Gastrocnemius medialis (tissue), 4 donors: ENCODE measurements around the gene CDKAL1.

Experiments used
- POLR2A ChIP-seq, 2 donors: fragments of 450-650 bp; IDR thresholded peaks; one replicate each; pipeline ENCODE4 v1.6.1; 2017; ENCODE audit warnings: antibody characterized with exemption in 2 of 2, mild to moderate bottlenecking in 2 of 2, moderate library complexity in 2 of 2
- TF ChIP-seq, protein P1 (sequence below), 5 experiments: fragments of 450-650 bp in 3 of 5; fragments of 200-600 bp in 2 of 5; sonication (generic) in 2 of 5; IDR thresholded peaks in 4 of 5; conservative IDR thresholded peaks in 1 of 5; 1 replicate in 4 of 5; 2 replicates in 1 of 5; pipeline ENCODE4 v1.5.1; 2016 to 2019; ENCODE audit warnings: antibody characterized with exemption in 5 of 5, mild to moderate bottlenecking in 3 of 5, moderate library complexity in 3 of 5

DNA sequence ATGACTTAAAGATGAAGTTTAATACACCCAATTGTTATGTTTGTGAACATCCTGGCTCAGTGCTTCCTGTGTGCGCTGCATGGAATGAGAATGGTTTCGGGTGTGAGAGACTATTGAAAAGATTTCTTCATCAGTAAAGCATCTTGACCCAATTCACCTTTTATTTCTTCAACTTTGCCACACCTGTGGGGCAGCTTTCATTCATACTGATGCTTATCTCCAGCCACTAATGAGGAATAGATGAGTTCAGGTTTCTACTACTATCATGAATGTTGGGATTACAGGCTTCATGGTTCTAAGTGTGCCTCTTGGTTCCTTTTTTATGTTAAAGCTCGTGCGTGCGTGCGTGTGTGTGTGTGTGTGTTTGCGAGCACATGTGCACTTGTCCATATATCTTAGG, 685.6 kb downstream of the CDKAL1 start:
- TF ChIP-seq, protein P1, sequence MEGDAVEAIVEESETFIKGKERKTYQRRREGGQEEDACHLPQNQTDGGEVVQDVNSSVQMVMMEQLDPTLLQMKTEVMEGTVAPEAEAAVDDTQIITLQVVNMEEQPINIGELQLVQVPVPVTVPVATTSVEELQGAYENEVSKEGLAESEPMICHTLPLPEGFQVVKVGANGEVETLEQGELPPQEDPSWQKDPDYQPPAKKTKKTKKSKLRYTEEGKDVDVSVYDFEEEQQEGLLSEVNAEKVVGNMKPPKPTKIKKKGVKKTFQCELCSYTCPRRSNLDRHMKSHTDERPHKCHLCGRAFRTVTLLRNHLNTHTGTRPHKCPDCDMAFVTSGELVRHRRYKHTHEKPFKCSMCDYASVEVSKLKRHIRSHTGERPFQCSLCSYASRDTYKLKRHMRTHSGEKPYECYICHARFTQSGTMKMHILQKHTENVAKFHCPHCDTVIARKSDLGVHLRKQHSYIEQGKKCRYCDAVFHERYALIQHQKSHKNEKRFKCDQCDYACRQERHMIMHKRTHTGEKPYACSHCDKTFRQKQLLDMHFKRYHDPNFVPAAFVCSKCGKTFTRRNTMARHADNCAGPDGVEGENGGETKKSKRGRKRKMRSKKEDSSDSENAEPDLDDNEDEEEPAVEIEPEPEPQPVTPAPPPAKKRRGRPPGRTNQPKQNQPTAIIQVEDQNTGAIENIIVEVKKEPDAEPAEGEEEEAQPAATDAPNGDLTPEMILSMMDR (IDR thresholded peaks at IDR 0.05 in 4 of 5, conservative IDR thresholded peaks at IDR 0.05 in 1 of 5), result no peak
- TF ChIP-seq POLR2A (IDR thresholded peaks at IDR 0.05), result no peak
